ENCODE data around the gene MYPN. TPM values are rescaled to one million over a fixed set of nuclear protein-coding genes. Genes with fewer than 3 reads are reported as not detected.

Gene MYPN
- total and polyA plus RNA-seq, 2 donors (not counting 1 experiment from before 2014, with no cell fraction given): not detected

GRCh38 chr10:68101066-68101465, 8.2 kb upstream of the MYPN start:
- no peaks in the 10 kb centered on the region for H3K27me3 Mint-ChIP-seq
- no peak for ATAC-seq (ENCODE audit: low read depth)
- no peaks in the 10 kb centered on the region for H3K9me3 Mint-ChIP-seq (ENCODE audit: insufficient read depth)
- no peak overlapping the region for H3K4me3 Mint-ChIP-seq
- intact Hi-C loops (cut with micrococcal nuclease): no loop called here
- Histone ChIP-seq H3K36me3 (replicated peaks in 1 of 2; ENCODE audit: control extremely low read depth in 1 of 2, control insufficient read depth in 1 of 2, extremely low read depth in 1 of 2, insufficient read depth in 2 of 2, low read length in 1 of 2) (no peaks in the 10 kb centered on the region), H4K20me1 (ENCODE audit: control insufficient read depth, insufficient read depth, low read length, poor library complexity, severe bottlenecking) (no peaks in the 10 kb centered on the region), H3K4me2 (replicated peaks; ENCODE audit: low read depth, low read length, poor library complexity, severe bottlenecking) (no peak overlapping the region), H3K27ac (ENCODE audit: low read length in 2 of 2) (no peak overlapping the region), H3K4me3 (ENCODE audit: control extremely low read depth in 1 of 5, extremely low read depth in 1 of 5, insufficient read depth in 1 of 5, low read depth in 2 of 5, low read length in 4 of 5) (no peak overlapping the region), H3K27me3 (replicated peaks in 1 of 4; ENCODE audit: control extremely low read depth in 1 of 4, control insufficient read depth in 3 of 4, insufficient read depth in 4 of 4, low read length in 3 of 4) (no peaks in the 10 kb centered on the region), H2AFZ (ENCODE audit: insufficient read depth, low read depth, low read length, poor library complexity, severe bottlenecking) (no peak overlapping the region), H3K4me1 (ENCODE audit: control insufficient read depth in 2 of 2, insufficient read depth in 2 of 2, low read length in 2 of 2) (no peaks in the 10 kb centered on the region), H3K9me3 (ENCODE audit: control extremely low read depth in 1 of 3, control insufficient read depth in 2 of 3, insufficient read depth in 1 of 3, low read length in 2 of 3) (no peaks in the 10 kb centered on the region), H3K9ac (ENCODE audit: low read length) (no peak overlapping the region), H3K79me2 (ENCODE audit: control insufficient read depth, insufficient read depth, low read length) (no peaks in the 10 kb centered on the region)
- no CpG with 5 or more reads among the region's 2 CpGs for WGBS (ENCODE audit: insufficient coverage)
- peaks cover 4% of the 10 kb centered on the region for H3K4me1 Mint-ChIP-seq
- no peak overlapping the region for H3K27ac Mint-ChIP-seq
- TF ChIP-seq, protein P1, sequence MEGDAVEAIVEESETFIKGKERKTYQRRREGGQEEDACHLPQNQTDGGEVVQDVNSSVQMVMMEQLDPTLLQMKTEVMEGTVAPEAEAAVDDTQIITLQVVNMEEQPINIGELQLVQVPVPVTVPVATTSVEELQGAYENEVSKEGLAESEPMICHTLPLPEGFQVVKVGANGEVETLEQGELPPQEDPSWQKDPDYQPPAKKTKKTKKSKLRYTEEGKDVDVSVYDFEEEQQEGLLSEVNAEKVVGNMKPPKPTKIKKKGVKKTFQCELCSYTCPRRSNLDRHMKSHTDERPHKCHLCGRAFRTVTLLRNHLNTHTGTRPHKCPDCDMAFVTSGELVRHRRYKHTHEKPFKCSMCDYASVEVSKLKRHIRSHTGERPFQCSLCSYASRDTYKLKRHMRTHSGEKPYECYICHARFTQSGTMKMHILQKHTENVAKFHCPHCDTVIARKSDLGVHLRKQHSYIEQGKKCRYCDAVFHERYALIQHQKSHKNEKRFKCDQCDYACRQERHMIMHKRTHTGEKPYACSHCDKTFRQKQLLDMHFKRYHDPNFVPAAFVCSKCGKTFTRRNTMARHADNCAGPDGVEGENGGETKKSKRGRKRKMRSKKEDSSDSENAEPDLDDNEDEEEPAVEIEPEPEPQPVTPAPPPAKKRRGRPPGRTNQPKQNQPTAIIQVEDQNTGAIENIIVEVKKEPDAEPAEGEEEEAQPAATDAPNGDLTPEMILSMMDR (IDR thresholded peaks at IDR 0.05): no peak
- TF ChIP-seq EZH2 (IDR thresholded peaks at IDR 0.05; ENCODE audit: borderline replicate concordance, insufficient read depth, low read depth, low read length, poor library complexity, severe bottlenecking): no peak
- ChIA-PET POLR2A (no interaction called here), CTCF (no interaction called here)
- DNase-seq: no peak

GRCh38 chr10:68103261-68103878, 5.9 kb upstream of the MYPN start:
- no peaks in the 10 kb centered on the region for H3K36me3 ChIP-seq (replicated peaks in 1 of 2; ENCODE audit: control extremely low read depth in 1 of 2, control insufficient read depth in 1 of 2, extremely low read depth in 1 of 2, insufficient read depth in 2 of 2, low read length in 1 of 2)
- peaks cover 0 to 2% (median 0%) of the 10 kb centered on the region in 4 experiments for H3K27me3 ChIP-seq (replicated peaks in 1 of 4; ENCODE audit: control extremely low read depth in 1 of 4, control insufficient read depth in 3 of 4, insufficient read depth in 4 of 4, low read length in 3 of 4)
- intact Hi-C loops (cut with micrococcal nuclease): no loop called here
- H3K4me3 Mint-ChIP-seq: no peak overlapping the region
- WGBS (ENCODE audit: insufficient coverage): 93% methylated on average over 3 of the region's 4 CpGs
- no peak overlapping the region for H3K4me3 ChIP-seq (ENCODE audit: control extremely low read depth in 1 of 5, extremely low read depth in 1 of 5, insufficient read depth in 1 of 5, low read depth in 2 of 5, low read length in 4 of 5)
- CTCF ChIA-PET: no interaction called here
- H3K27me3 Mint-ChIP-seq: no peaks in the 10 kb centered on the region
- H3K4me1 Mint-ChIP-seq: peaks cover 4% of the 10 kb centered on the region
- DNase-seq (no peak), ATAC-seq (ENCODE audit: low read depth) (no peak)
- H3K27ac ChIP-seq (ENCODE audit: low read length in 2 of 2): no peak overlapping the region
- POLR2A ChIA-PET: no interaction called here
- H3K9me3 Mint-ChIP-seq (ENCODE audit: insufficient read depth): no peaks in the 10 kb centered on the region
- H3K9ac ChIP-seq (ENCODE audit: low read length): no peak overlapping the region
- no peak overlapping the region for H3K4me2 ChIP-seq (replicated peaks; ENCODE audit: low read depth, low read length, poor library complexity, severe bottlenecking)
- H4K20me1 ChIP-seq (ENCODE audit: control insufficient read depth, insufficient read depth, low read length, poor library complexity, severe bottlenecking): no peaks in the 10 kb centered on the region
- no peak for TF ChIP-seq EZH2 (IDR thresholded peaks at IDR 0.05; ENCODE audit: borderline replicate concordance, insufficient read depth, low read depth, low read length, poor library complexity, severe bottlenecking)
- TF ChIP-seq, protein P1 (IDR thresholded peaks at IDR 0.05): no peak
- no peaks in the 10 kb centered on the region for H3K79me2 ChIP-seq (ENCODE audit: control insufficient read depth, insufficient read depth, low read length)
- no peak overlapping the region for H3K27ac Mint-ChIP-seq
- no peaks in the 10 kb centered on the region for H3K4me1 ChIP-seq (ENCODE audit: control insufficient read depth in 2 of 2, insufficient read depth in 2 of 2, low read length in 2 of 2)
- H3K9me3 ChIP-seq (ENCODE audit: control extremely low read depth in 1 of 3, control insufficient read depth in 2 of 3, insufficient read depth in 1 of 3, low read length in 2 of 3): no peaks in the 10 kb centered on the region
- no peak overlapping the region for H2AFZ ChIP-seq (ENCODE audit: insufficient read depth, low read depth, low read length, poor library complexity, severe bottlenecking)

Data from B cell (primary cell).